CD4-positive, alpha-beta T cell treated with Interleukin-4 for 1 hour (primary cell): ENCODE measurements around the gene CALB2.
A peak's percentile ranks its signal among the peaks of the same experiment; 100 is the strongest.
"Not testable (repeated sequence)": the region's sequence is repeated elsewhere in the genome, so short reads cannot be mapped to it uniquely, and the experiment has no call there.

Source experiments
- DNase-seq, 2 donors: peaks; one replicate each; pipeline ENCODE4 v3.0.0-alpha.2; 2020 to 2022

Gene CALB2

GRCh38 chr16:71358464-71358998 is at the start of gene CALB2:
Gene CALB2 (plus strand): TSS chr16:71358723. CDS start chr16:71358793, 70 bp downstream.
- DNase-seq = peak; percentile 32 to 49

- DNase-seq = peak; percentile 15 to 19
Observed at GRCh38 chr16:71311553-71312158, 46.9 kb upstream of the CALB2 start.

- DNase-seq = not testable (repeated sequence)
Observed at GRCh38 chr16:71313591-71313990, 44.9 kb upstream of the CALB2 start.

- no peak for DNase-seq
Observed at GRCh38 chr16:71315269-71315668, 43.3 kb upstream of the CALB2 start.

GRCh38 chr16:71319999-71320398 is 38.5 kb upstream of the CALB2 start:
- DNase-seq = no peak

- no peak for DNase-seq
Observed at GRCh38 chr16:71327720-71328119, 30.8 kb upstream of the CALB2 start.

- no peak for DNase-seq
Observed at GRCh38 chr16:71328151-71328550, 30.4 kb upstream of the CALB2 start.

GRCh38 chr16:71337631-71338030 is 20.9 kb upstream of the CALB2 start:
- DNase-seq = no peak

GRCh38 chr16:71338193-71338592 is 20.3 kb upstream of the CALB2 start:
- no peak for DNase-seq

- DNase-seq = no peak
Observed at GRCh38 chr16:71338632-71339031, 19.9 kb upstream of the CALB2 start.

GRCh38 chr16:71339236-71340171 is 19.0 kb upstream of the CALB2 start:
- DNase-seq = no peak

- no peak for DNase-seq
Observed at GRCh38 chr16:71340406-71340805, 18.1 kb upstream of the CALB2 start.

- DNase-seq = no peak
Observed at GRCh38 chr16:71341881-71342280, 16.6 kb upstream of the CALB2 start.

GRCh38 chr16:71343078-71343477 is 15.4 kb upstream of the CALB2 start:
- no peak for DNase-seq

GRCh38 chr16:71344315-71344905 is 14.1 kb upstream of the CALB2 start:
- no peak for DNase-seq

GRCh38 chr16:71345031-71345430 is 13.5 kb upstream of the CALB2 start:
- no peak for DNase-seq

GRCh38 chr16:71347146-71347545 is 11.4 kb upstream of the CALB2 start:
- DNase-seq = no peak

GRCh38 chr16:71348262-71349085 is 10.0 kb upstream of the CALB2 start:
- DNase-seq = no peak

GRCh38 chr16:71350821-71351557 is 7.5 kb upstream of the CALB2 start:
- no peak for DNase-seq

GRCh38 chr16:71351558-71351901 is 7.0 kb upstream of the CALB2 start:
- DNase-seq = no peak

GRCh38 chr16:71352466-71352865 is 6.1 kb upstream of the CALB2 start:
- no peak for DNase-seq

- no peak for DNase-seq
Observed at GRCh38 chr16:71352963-71353460, 5.5 kb upstream of the CALB2 start.
